Erythroblast (primary cell): ENCODE data around the gene KLK4.

Experiments
- GATA1 ChIP-seq: IDR thresholded peaks from 2 replicates; pipeline ENCODE4 v1.6.1; 2011; ENCODE audit warnings: low read depth, mild to moderate bottlenecking, control low read depth, low read length, moderate library complexity
- POLR2A ChIP-seq: IDR thresholded peaks from 2 replicates; pipeline ENCODE4 v1.6.1; 2011; ENCODE audit warnings: mild to moderate bottlenecking, low read length

DNA sequence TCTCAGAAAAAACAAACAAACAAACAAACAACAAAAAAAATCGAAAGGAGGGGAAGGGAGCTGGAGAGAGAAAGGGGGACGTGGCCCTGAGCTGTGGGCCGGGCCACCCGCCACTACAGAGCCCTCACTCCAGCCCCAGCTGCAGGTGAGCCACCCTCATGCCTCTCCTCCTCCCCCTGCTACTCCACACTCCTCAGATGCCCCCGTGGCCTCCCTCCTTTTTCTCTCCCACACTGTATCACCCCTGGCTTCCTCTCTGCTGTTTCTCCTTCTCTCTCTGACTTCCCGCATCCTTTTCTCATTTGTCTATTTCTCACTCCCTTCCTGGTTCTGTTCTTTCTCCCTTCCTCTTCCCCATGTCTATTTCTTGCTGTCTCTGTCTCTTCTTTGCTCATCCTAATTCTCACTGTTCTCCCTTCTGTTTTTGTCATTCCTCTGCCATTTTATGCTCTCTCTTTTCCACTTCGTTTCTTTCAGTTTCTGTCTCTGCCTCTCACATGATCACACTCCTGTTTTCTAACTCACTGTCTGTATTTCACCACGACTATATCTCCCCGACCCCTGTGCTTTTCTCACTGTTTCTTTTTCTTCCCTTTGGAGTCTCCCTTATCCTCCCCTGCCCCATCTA, 35.3 kb downstream of the KLK4 start:
- TF ChIP-seq POLR2A, result no peak
- no peak for TF ChIP-seq GATA1
